Measurements from ENCODE around the gene FOXP1.
A peak's percentile ranks its signal among the peaks of the same experiment; 100 is the strongest.

FOXP1 gene

DNA sequence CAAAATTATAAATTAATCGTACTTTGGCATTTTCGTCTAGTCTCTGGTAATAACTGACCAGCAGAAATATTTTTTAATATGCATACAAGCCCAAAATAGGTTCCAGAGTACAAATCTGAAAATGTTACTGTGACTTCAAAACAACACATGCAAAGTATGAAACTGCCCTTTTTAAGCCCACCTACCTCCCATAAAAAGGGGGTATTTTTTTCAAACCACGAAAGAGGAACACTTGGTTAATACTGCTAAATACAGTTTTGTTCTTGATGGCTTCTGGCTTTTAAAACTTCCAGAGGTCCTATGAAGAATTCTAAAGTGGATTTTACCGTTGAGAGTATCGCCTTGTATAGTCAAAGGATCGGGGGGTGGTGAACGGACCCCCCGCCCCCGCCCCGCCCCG lies 610.7 kb downstream of the FOXP1 start:
- TF ChIP-seq, protein P1, sequence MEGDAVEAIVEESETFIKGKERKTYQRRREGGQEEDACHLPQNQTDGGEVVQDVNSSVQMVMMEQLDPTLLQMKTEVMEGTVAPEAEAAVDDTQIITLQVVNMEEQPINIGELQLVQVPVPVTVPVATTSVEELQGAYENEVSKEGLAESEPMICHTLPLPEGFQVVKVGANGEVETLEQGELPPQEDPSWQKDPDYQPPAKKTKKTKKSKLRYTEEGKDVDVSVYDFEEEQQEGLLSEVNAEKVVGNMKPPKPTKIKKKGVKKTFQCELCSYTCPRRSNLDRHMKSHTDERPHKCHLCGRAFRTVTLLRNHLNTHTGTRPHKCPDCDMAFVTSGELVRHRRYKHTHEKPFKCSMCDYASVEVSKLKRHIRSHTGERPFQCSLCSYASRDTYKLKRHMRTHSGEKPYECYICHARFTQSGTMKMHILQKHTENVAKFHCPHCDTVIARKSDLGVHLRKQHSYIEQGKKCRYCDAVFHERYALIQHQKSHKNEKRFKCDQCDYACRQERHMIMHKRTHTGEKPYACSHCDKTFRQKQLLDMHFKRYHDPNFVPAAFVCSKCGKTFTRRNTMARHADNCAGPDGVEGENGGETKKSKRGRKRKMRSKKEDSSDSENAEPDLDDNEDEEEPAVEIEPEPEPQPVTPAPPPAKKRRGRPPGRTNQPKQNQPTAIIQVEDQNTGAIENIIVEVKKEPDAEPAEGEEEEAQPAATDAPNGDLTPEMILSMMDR (IDR thresholded peaks at IDR 0.05; ENCODE audit: low read depth, low read length) = no peak
- DNase-seq (ENCODE audit: low read depth, low spot score) = no peak
- H3K4me3 ChIP-seq (ENCODE audit: low read depth, low read length) = no peak overlapping the region
- in situ Hi-C loops (cut with HindIII; ENCODE audit: low sequenced_read_pairs) = no loop called here

DNA sequence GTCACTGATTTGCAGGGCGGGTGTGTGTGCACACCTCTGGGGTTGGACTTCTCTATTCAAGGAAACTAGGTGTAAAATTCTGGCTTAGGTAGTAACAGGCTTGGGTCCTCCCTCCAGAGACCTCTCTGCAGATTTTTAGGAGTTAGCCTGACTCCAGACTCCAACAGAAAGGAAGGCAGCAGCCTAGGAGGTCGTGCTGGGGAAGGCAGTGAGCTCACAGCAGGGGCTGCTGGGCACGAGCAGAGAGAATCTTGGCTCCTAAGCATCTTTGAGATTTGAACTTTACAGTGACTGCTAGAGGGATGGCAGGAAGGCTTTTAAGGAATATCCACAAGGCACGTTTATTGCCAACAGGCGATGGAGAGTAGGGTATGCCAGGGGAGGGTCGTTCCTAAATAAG lies 612.6 kb downstream of the FOXP1 start:
- no peak for DNase-seq (ENCODE audit: low read depth, low spot score)
- TF ChIP-seq, protein P1 (IDR thresholded peaks at IDR 0.05; ENCODE audit: low read depth, low read length) = no peak
- in situ Hi-C loops (cut with HindIII; ENCODE audit: low sequenced_read_pairs) = no loop called here
- no peak overlapping the region for H3K4me3 ChIP-seq (ENCODE audit: low read depth, low read length)

DNA sequence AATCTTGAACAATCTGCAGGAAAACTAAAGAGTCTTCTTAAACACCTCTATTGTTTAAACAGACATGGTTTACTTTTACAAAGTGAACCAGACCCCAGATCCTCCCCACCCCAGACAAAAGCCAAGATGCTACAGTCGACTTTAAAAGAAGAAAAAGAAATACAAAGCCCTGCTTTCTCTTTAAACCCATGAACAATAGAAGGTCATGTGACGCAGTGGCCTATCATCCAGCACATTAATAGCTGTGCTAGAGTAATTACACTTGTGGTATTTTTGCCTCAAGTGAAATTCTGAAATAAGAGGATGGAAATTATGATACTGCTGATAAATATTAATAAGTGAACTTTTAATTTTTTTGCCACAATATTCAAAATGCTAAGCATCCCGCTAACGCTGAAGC lies 613.4 kb downstream of the FOXP1 start:
- in situ Hi-C loops (cut with HindIII; ENCODE audit: low sequenced_read_pairs) = no loop called here
- DNase-seq (ENCODE audit: low read depth, low spot score) = no peak
- TF ChIP-seq, protein P1 (IDR thresholded peaks at IDR 0.05; ENCODE audit: low read depth, low read length) = no peak
- no peak overlapping the region for H3K4me3 ChIP-seq (ENCODE audit: low read depth, low read length)

DNA sequence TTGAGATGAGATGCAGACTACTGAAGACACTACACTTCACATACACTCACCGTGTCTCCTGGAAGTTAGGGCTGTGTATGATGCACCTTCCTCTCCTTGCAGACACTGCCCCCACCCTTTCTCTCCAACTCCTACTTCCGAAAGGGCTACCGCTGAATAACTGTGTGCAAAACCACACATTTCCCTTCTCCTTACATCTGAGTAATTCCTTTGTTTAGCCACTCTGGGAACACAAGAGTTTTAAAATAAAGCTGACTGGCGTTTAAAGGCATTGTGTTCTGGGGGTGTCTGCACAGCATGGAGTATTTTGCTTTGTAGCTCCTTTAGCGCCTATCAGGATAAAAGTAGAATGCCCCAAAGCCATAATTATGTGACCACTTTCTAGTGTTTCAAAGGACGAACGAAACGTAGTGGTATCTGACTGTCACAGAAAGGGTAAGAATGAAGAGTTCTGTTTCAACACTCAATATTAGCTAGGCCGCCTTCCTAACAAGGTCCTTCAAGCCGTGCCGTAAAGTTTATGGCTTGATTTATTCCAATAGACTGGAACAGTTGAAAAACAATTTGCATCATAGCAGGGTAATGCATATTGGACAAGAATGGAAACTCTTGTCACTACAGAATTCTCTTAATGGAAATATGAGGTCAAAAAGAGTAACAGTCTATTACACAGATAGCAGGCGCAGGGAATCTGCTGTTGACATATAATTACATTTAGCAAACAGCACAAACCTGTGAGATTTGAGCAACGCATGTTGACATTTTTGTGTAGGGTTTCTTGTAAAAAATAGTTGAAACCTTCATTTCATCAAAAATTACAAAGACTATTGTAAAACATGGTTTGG lies 619.9 kb downstream of the FOXP1 start:
- in situ Hi-C loops (cut with HindIII; ENCODE audit: low sequenced_read_pairs) = no loop called here

DNA sequence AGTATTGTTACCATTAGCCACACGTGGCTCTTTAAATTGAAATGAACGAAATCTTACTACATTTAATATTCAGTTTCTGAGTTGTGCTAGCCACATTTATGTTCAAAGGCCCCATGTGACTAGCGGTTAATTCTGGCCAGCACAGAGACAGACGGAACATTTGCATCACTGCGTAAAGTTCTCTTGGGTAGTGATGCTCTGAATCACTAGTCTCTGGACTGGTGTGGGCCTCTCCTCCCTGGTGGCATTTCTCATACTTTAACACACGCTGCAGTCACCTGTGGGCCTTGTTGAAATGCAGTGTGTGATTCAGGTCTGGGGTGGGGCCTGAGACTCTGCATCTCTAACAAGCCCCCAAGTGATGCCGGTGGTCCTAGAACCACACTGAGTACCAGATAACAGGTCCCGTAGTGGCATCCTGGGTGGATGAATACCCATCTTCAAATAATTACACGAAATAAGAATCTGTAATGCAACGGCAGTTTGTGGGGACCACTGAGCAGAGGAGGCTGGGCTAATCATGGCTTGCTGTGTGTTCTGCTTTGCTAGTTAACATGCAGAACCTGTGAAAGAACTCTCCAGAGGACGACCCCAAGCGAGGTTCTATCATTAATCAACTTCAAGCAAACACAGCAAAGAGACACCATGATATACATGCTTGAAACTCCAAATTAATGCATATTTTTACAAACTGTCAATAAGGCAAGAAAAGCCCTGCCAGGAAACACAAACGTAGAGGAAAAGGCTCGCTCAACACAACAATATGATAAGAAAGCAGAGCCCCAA lies 623.8 kb downstream of the FOXP1 start:
- DNase-seq (ENCODE audit: low read depth, low spot score) = no peak
- H3K4me3 ChIP-seq (ENCODE audit: low read depth, low read length) = no peak overlapping the region
- TF ChIP-seq, protein P1 (IDR thresholded peaks at IDR 0.05; ENCODE audit: low read depth, low read length) = no peak
- in situ Hi-C loops (cut with HindIII; ENCODE audit: low sequenced_read_pairs) = no loop called here

More for the DNA sequence above, 619.9 kb downstream of the FOXP1 start:
- H3K4me3 ChIP-seq (ENCODE audit: low read depth, low read length) = no peak overlapping the region
- TF ChIP-seq, protein P1 (IDR thresholded peaks at IDR 0.05; ENCODE audit: low read depth, low read length) = no peak
- DNase-seq (ENCODE audit: low read depth, low spot score) = peak; percentile 84

DNA sequence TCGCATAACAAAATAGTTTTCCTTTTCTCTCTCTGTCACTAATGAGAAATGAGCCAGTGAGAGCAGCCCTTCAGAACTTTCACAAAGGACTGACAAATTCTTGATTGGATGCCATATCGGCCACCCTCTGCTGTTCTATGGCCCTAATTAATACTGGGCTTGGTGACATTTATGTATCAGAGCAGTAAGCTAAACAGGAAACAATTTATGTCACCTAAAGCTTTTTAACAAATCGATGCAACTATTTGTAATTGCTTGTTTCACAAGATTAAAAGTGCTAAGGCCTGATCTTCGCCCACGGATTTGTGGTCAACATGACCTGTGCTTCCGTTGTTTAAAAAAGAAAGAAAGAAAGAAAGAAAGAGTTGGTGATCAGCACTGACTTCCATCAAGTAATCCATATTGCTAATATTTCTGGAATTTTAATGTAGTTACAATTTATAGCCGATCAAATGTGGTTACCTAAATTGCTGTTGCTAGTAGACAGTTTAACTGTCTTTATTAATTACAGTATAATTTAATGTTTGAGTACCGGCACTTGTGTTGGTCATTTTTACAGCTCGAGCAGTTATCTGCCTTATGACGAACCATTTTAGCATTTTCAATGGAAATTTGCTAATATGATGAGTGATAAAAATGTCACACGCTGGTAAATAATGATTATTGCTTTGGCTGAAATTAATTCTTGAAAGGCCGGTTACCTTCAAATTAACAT lies 631.3 kb downstream of the FOXP1 start:
- DNase-seq (ENCODE audit: low read depth, low spot score) = no peak
- no peak overlapping the region for H3K4me3 ChIP-seq (ENCODE audit: low read depth, low read length)
- in situ Hi-C loops (cut with HindIII; ENCODE audit: low sequenced_read_pairs) = no loop called here
- TF ChIP-seq, protein P1 (IDR thresholded peaks at IDR 0.05; ENCODE audit: low read depth, low read length) = no peak

Data from astrocyte of the spinal cord (primary cell).